ENCODE results near the gene CDC34.
"Not testable (repeated sequence)": the region's sequence is repeated elsewhere in the genome, so short reads cannot be mapped to it uniquely, and the experiment has no call there.

CDC34 gene

GRCh38 chr19:583968-584239 lies 52.3 kb downstream of the CDC34 start:
- peak overlapping the region in 1 of 11 experiments; percentile 25; a peak in 1 of 22 replicates for H3K4me2 ChIP-seq
- H3K27me3 ChIP-seq = peaks cover 14 to 30% (median 17%) of the 10 kb centered on the region in 11 experiments
- no peak overlapping the region for H3K4me3 ChIP-seq
- H3K27ac ChIP-seq = no peak overlapping the region
- TF ChIP-seq Cebpa-rat (IDR thresholded peaks at IDR 0.05) = no peak
- no peaks in the 10 kb centered on the region for H3K9me3 ChIP-seq (replicated peaks in 1 of 11)
- peaks cover 9 to 24% (median 16%) of the 10 kb centered on the region in 10 experiments; a peak in 19 of 20 replicates for H3K4me1 ChIP-seq
- peaks cover 51 to 98% (median 86%) of the 10 kb centered on the region in 11 experiments for H4K20me1 ChIP-seq
- H3K9ac ChIP-seq = 0 out of 22 replicates have a peak overlapping the region, but pooled peaks of 1 of the 11 experiments have one; percentile 15
- peaks cover 40 to 50% (median 47%) of the 10 kb centered on the region in 11 experiments for H3K36me3 ChIP-seq

- Histone ChIP-seq H3K9me3 (replicated peaks in 1 of 11) (no peaks in the 10 kb centered on the region), H3K36me3 (peaks cover 35 to 45% (median 41%) of the 10 kb centered on the region in 11 experiments), H3K27me3 (peaks cover 19 to 35% (median 23%) of the 10 kb centered on the region in 11 experiments), H3K4me1 (peaks cover 9 to 26% (median 17%) of the 10 kb centered on the region in 10 experiments; a peak in 19 of 20 replicates), H3K9ac (0 out of 22 replicates have a peak overlapping the region, but pooled peaks of 1 of the 11 experiments have one; percentile 15), H3K4me2 (peak overlapping the region in 1 of 11 experiments; percentile 25; a peak in 1 of 22 replicates), H3K4me3 (no peak overlapping the region), H3K27ac (no peak overlapping the region), H4K20me1 (peaks cover 46 to 98% (median 86%) of the 10 kb centered on the region in 11 experiments)
- no peak for TF ChIP-seq Cebpa-rat (IDR thresholded peaks at IDR 0.05)
Observed at GRCh38 chr19:584240-585001, 52.9 kb downstream of the CDC34 start.

DNA sequence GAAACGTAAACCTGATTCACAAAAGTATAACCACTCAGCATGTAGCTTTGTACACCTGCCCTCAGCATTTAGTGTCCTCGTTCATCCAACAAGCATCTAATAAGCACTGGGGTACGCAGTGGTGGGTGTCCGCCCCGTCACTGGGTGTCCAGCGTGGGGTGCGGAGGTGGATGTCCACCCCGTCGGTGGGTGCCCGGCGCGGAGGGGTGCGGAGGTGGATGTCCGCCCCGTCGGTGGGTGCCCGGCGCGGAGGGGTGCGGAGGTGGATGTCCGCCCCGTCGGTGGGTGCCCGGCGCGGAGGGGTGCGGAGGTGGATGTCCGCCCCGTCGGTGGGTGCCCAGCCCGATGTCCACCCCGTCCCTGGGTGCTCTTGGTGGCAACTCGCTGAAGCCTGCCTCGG lies 53.6 kb downstream of the CDC34 start:
- not testable (repeated sequence) for H3K9ac ChIP-seq; H3K9me3 ChIP-seq (replicated peaks in 1 of 11); H3K27ac ChIP-seq; H3K4me3 ChIP-seq; H3K4me2 ChIP-seq
- Histone ChIP-seq H3K27me3 (peaks cover 23 to 39% (median 27%) of the 10 kb centered on the region in 11 experiments), H3K4me1 (peaks cover 9 to 26% (median 17%) of the 10 kb centered on the region in 10 experiments; a peak in 19 of 20 replicates), H3K36me3 (peaks cover 28 to 38% (median 34%) of the 10 kb centered on the region in 11 experiments), H4K20me1 (peaks cover 38 to 92% (median 81%) of the 10 kb centered on the region in 11 experiments)

DNA sequence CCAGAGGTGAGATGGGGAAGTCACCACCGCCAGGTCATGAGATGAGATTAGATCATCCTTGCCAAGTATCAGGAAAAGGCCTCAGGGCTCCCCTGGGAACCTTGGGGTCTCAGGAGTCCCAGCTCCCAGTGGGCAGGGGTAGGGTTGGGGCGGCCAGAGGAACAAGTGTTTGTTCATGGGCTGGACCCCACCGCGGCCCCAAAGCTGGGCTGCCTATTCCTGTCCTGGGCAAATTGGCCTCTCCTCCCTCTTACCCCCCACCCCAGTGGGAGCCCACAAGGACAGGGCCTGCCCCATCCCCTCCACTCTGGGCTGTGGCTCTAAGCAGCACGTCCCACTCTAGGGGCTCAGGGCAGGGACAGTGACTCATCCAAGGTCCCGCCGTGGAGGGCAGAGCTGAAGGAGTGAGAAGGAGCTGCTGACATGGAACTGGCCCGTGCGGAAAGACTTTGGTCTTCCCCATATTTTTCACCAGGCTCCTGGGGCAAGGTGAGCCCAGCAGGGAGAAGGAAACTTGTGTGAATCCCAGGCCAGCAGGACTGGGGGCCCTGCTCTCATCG lies 54.1 kb downstream of the CDC34 start:
- peaks cover 27 to 44% (median 32%) of the 10 kb centered on the region in 11 experiments for H3K27me3 ChIP-seq
- peaks cover 23 to 33% (median 29%) of the 10 kb centered on the region in 11 experiments for H3K36me3 ChIP-seq
- H3K9ac ChIP-seq = no peak overlapping the region
- no peak overlapping the region for H3K4me2 ChIP-seq
- peaks cover 34 to 92% (median 78%) of the 10 kb centered on the region in 11 experiments for H4K20me1 ChIP-seq
- peaks cover 9 to 26% (median 17%) of the 10 kb centered on the region in 10 experiments; a peak in 19 of 20 replicates for H3K4me1 ChIP-seq
- no peak for TF ChIP-seq Cebpa-rat (IDR thresholded peaks at IDR 0.05)
- H3K27ac ChIP-seq = no peak overlapping the region
- H3K9me3 ChIP-seq (replicated peaks in 1 of 11) = no peaks in the 10 kb centered on the region; a peak in 1 of 22 replicates
- H3K4me3 ChIP-seq = no peak overlapping the region

DNA sequence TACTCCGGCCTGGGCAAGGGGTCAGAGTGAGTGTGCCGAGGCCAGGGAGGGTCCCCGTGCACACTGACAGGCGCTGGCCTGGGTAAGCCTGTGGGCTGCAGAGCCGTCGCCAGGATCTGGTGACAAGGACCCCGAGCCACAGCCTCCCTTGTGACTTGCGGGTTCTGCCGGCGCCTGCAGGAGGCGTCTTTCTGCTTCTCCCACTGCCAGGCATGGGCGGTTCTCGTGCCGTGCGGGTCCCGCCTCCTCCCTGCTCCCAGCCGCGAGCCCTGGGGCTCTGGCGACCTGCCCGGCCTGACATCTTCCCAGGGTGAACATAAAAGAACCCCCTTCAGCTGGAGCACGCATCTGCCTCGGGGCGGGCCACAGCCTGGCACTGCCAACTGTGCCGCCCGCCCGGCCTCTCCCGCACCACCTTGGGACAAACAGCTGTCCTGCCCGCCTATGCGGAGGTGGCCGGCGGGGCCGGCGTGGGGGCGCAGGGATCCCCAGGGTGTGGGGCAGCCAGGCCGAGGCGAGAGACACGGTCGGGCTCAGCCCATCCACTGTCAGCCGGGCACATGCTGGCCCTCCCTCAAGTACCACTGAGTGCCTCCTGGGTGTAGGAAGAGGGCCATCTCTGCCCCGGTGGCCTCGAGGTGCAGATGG lies 56.7 kb downstream of the CDC34 start:
- H3K4me2 ChIP-seq = peak overlapping the region; percentile 33 to 84 (median 65)
- 0 out of 22 replicates have a peak overlapping the region, but pooled peaks of 1 of the 11 experiments have one; percentile 5 for H3K9ac ChIP-seq

DNA sequence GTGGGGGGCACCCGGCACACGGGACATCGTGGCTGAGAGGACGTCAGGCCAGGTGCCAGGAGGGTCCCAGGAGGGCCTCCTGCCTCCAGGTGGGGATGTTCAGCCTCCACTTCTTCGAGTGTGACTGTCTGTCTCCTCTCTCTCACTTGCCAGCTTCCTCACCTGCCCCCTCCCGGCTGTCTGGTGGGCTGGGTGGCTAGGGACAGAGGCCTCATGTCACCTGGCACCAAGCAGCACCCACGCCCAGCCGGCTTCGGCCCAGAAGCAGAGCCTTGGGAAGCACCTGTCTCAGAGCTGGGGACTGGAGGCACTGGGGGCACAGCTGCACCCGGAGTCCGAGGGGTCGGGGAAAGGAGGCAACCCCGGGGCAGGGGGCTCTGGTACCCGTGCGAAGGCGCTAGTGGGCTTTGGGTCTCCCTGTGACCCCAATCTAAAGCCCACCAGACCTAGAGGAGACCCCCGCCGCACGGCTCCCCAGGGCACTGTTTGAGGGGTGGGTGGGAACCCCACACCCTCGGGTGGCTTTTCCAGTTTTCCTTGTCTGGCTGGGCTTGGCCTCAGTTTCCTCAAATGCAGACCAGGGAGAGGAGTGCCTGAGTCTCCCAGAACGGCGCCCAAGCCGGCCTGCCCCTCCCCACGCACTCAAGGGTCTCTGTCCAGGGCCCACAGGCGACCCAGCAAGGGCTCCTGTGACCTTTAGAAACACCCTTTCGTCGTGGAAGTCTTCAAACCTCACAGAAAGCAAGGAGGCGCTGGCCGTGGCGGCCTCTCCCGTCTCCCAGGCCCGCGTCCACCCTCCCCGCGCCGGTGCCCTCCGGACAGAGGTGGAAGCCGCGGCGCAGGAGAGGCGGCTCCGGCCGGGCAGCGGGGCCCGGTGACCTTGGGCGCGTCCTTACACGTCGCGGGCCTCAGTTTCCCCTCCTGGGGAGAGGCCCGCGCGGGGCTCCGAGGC lies 57.5 kb downstream of the CDC34 start:
- no peaks in the 10 kb centered on the region; a peak in 1 of 22 replicates for H3K9me3 ChIP-seq (replicated peaks in 1 of 11)
- H4K20me1 ChIP-seq = peaks cover 3 to 94% (median 80%) of the 10 kb centered on the region in 11 experiments; a peak in 21 of 22 replicates
- no peak overlapping the region; a peak in 1 of 20 replicates for H3K4me3 ChIP-seq
- peaks cover 9 to 39% (median 19%) of the 10 kb centered on the region in 10 experiments; a peak in 19 of 20 replicates for H3K4me1 ChIP-seq
- peak overlapping the region in 10 of 11 experiments; percentile 33 to 84 (median 62); a peak in 18 of 22 replicates for H3K4me2 ChIP-seq
- no peak for TF ChIP-seq Cebpa-rat (IDR thresholded peaks at IDR 0.05)
- peaks cover 61 to 78% (median 65%) of the 10 kb centered on the region in 11 experiments for H3K27me3 ChIP-seq
- H3K9ac ChIP-seq = 0 out of 22 replicates have a peak overlapping the region, but pooled peaks of 1 of the 11 experiments have one; percentile 5
- H3K27ac ChIP-seq = no peak overlapping the region
- 0 out of 22 replicates have a peak, but pooled peaks cover 0 to 2% (median 0%) of the 10 kb centered on the region in 11 experiments for H3K36me3 ChIP-seq

More for the DNA sequence above, 56.7 kb downstream of the CDC34 start:
- peaks cover under 1 to 10% (median 6%) of the 10 kb centered on the region in 11 experiments; a peak in 17 of 22 replicates for H3K36me3 ChIP-seq
- TF ChIP-seq Cebpa-rat (IDR thresholded peaks at IDR 0.05) = no peak
- peak overlapping the region in 1 of 10 experiments; percentile 1; a peak in 3 of 20 replicates for H3K4me3 ChIP-seq
- peaks cover 11 to 94% (median 80%) of the 10 kb centered on the region in 11 experiments; a peak in 21 of 22 replicates for H4K20me1 ChIP-seq
- no peak overlapping the region for H3K27ac ChIP-seq
- peaks cover 9 to 33% (median 17%) of the 10 kb centered on the region in 10 experiments; a peak in 19 of 20 replicates for H3K4me1 ChIP-seq
- peaks cover 53 to 70% (median 57%) of the 10 kb centered on the region in 11 experiments for H3K27me3 ChIP-seq
- H3K9me3 ChIP-seq (replicated peaks in 1 of 11) = no peaks in the 10 kb centered on the region; a peak in 1 of 22 replicates

GRCh38 chr19:589693-590395 lies 58.3 kb downstream of the CDC34 start, which contains the start of gene HCN2:
TSS of gene HCN2 (plus strand) at chr19:589881. CDS start at chr19:589946, 65 bp downstream.
- no peak within 1 kb of the TSS for H3K4me3 ChIP-seq
- peaks cover 68 to 86% (median 74%) of the 10 kb centered on the region in 11 experiments for H3K27me3 ChIP-seq
- peaks cover 0 to 89% (median 77%) of the 10 kb centered on the region in 11 experiments; a peak in 20 of 22 replicates for H4K20me1 ChIP-seq
- no peak within 1 kb of the TSS for H3K27ac ChIP-seq
- 0 out of 22 replicates have a peak within 1 kb of the TSS, but pooled peaks of 1 of the 11 experiments have one; percentile 5 for H3K9ac ChIP-seq
- H3K4me2 ChIP-seq = peak within 1 kb of the TSS in 6 of 11 experiments; percentile 39 to 74 (median 68); a peak in 12 of 22 replicates
- TF ChIP-seq Cebpa-rat (IDR thresholded peaks at IDR 0.05) = no peak
- peaks cover 9 to 36% (median 15%) of the 10 kb centered on the region in 10 experiments; a peak in 19 of 20 replicates for H3K4me1 ChIP-seq
- no peaks in the 10 kb centered on the region for H3K36me3 ChIP-seq
- H3K9me3 ChIP-seq (replicated peaks in 1 of 11) = no peaks in the 10 kb centered on the region; a peak in 1 of 22 replicates
